ENCODE results near the gene UBAC2.
"Not testable (repeated sequence)": the region's sequence is repeated elsewhere in the genome, so short reads cannot be mapped to it uniquely, and the experiment has no call there.

- TF ChIP-seq CTCF, EZH2, EZH2phosphoT487 (IDR thresholded peaks at IDR 0.05): not testable (repeated sequence)
These were observed 192.7 kb downstream of the UBAC2 start for GRCh38 chr13:99393391-99393790.

Data from neural progenitor cell (in vitro differentiated cells).